DOHH2 (cell line): ENCODE results near the gene PSPH.

Experiments
- H3F3A ChIP-seq: fragments of 200-600 bp; sonication (generic), shearing (Covaris generic); 2 replicates; pipeline ENCODE4 v1.6.0; 2016; ENCODE audit warnings: antibody characterized with exemption, mild to moderate bottlenecking; ENCODE audit not compliant: control insufficient read depth, insufficient read depth
- H3K27ac ChIP-seq: fragments of 200-600 bp; sonication (generic); 2 replicates; pipeline ENCODE4 v1.5.1; 2014; ENCODE audit warnings: low read depth, mild to moderate bottlenecking, low read length, moderate library complexity
- H3K27me3 ChIP-seq: fragments of 200-600 bp; sonication (generic); 2 replicates; pipeline ENCODE4 v1.6.1; 2014; ENCODE audit warnings: mild to moderate bottlenecking, low read length, mixed read lengths; ENCODE audit not compliant: control insufficient read depth
- H3K36me3 ChIP-seq: fragments of 200-600 bp; sonication (generic); 2 replicates; pipeline ENCODE4 v1.6.1; 2014; ENCODE audit warnings: mild to moderate bottlenecking, low read length, moderate library complexity, mixed read lengths; ENCODE audit not compliant: control insufficient read depth
- H3K4me1 ChIP-seq: fragments of 200-600 bp; sonication (generic); 2 replicates; pipeline ENCODE4 v1.6.1; 2014; ENCODE audit warnings: mild to moderate bottlenecking, low read length, mixed read lengths; ENCODE audit not compliant: control insufficient read depth
- H3K4me2 ChIP-seq: fragments of 200-600 bp; sonication (generic); 2 replicates; pipeline ENCODE4 v1.6.0; 2014; ENCODE audit warnings: mild to moderate bottlenecking, low read length, moderate library complexity
- H3K4me3 ChIP-seq: fragments of 200-600 bp; sonication (generic); 2 replicates; pipeline ENCODE4 v1.5.1; 2014; ENCODE audit warnings: mild to moderate bottlenecking, low read length, mixed read lengths
- H3K79me2 ChIP-seq: fragments of 200-600 bp; sonication (generic); 2 replicates; pipeline ENCODE4 v1.6.1; 2014; ENCODE audit warnings: mild to moderate bottlenecking, low read length, mixed read lengths; ENCODE audit not compliant: control insufficient read depth
- H3K9me2 ChIP-seq: fragments of 200-600 bp; sonication (generic); replicated peaks from 2 replicates; pipeline ENCODE4 v1.6.1; 2014; ENCODE audit warnings: mild to moderate bottlenecking, low read length, mixed read lengths; ENCODE audit not compliant: control insufficient read depth
- H3K9me3 ChIP-seq: fragments of 200-600 bp; sonication (generic); 2 replicates; pipeline ENCODE4 v1.6.1; 2014; ENCODE audit warnings: antibody characterized with exemption, low read length, mixed read lengths; ENCODE audit not compliant: control insufficient read depth, insufficient read depth
- H4K20me1 ChIP-seq: fragments of 200-600 bp; sonication (generic); 2 replicates; pipeline ENCODE4 v1.6.0; 2014; ENCODE audit warnings: low read depth, mild to moderate bottlenecking, antibody characterized with exemption, low read length, moderate library complexity; ENCODE audit not compliant: control insufficient read depth, insufficient read depth
- CTCF ChIP-seq: fragments of 200-600 bp; sonication (generic); IDR thresholded peaks from one replicate; pipeline ENCODE4 v1.5.1; 2014; ENCODE audit warnings: antibody characterized with exemption, mild to moderate bottlenecking, low read depth, low read length; ENCODE audit not compliant: poor library complexity, severe bottlenecking
- EZH2phosphoT487 ChIP-seq: fragments of 200-600 bp; sonication (generic); IDR thresholded peaks from 2 replicates; pipeline ENCODE4 v1.6.1; 2017; ENCODE audit warnings: borderline replicate concordance, mild to moderate bottlenecking, antibody characterized with exemption, low read length, moderate library complexity, mixed read lengths

The PSPH gene

GRCh38 chr7:56007891-56008290 lies 43.4 kb downstream of the PSPH start:
- no peak overlapping the region for H3K4me2 ChIP-seq
- no peaks in the 10 kb centered on the region for H4K20me1 ChIP-seq
- no peaks in the 10 kb centered on the region for H3K27me3 ChIP-seq

GRCh38 chr7:56007167-56007652 lies 44.0 kb downstream of the PSPH start:
- no peak overlapping the region for H3K4me2 ChIP-seq

More at GRCh38 chr7:56007891-56008290, 43.4 kb downstream of the PSPH start:
- peaks cover 8% of the 10 kb centered on the region for H3K36me3 ChIP-seq
- H3K9me3 ChIP-seq: no peaks in the 10 kb centered on the region
- no peak overlapping the region for H3K27ac ChIP-seq
- H3K9me2 ChIP-seq: no peaks in the 10 kb centered on the region
- H3K4me1 ChIP-seq: no peaks in the 10 kb centered on the region
- TF ChIP-seq CTCF: no peak
- H3K79me2 ChIP-seq: no peaks in the 10 kb centered on the region
- no peak overlapping the region for H3K4me3 ChIP-seq
- no peaks in the 10 kb centered on the region for H3F3A ChIP-seq

GRCh38 chr7:56003749-56004148 lies 47.5 kb downstream of the PSPH start:
- H3K36me3 ChIP-seq: peaks cover 2% of the 10 kb centered on the region; the same call in 1 of the 2 replicates
- no peak overlapping the region for H3K27ac ChIP-seq
- no peak overlapping the region for H3K4me2 ChIP-seq
- no peaks in the 10 kb centered on the region for H3K9me3 ChIP-seq
- TF ChIP-seq CTCF (no peak), EZH2phosphoT487 (no peak)
- no peaks in the 10 kb centered on the region for H4K20me1 ChIP-seq
- no peaks in the 10 kb centered on the region for H3K79me2 ChIP-seq
- no peak overlapping the region for H3K4me3 ChIP-seq
- no peaks in the 10 kb centered on the region for H3K9me2 ChIP-seq
- 0 out of 2 replicates have a peak, but pooled peaks cover 2% of the 10 kb centered on the region for H3F3A ChIP-seq
- H3K27me3 ChIP-seq: no peaks in the 10 kb centered on the region
- no peaks in the 10 kb centered on the region for H3K4me1 ChIP-seq

More at GRCh38 chr7:56007167-56007652, 44.0 kb downstream of the PSPH start:
- H3K36me3 ChIP-seq: peaks cover 8% of the 10 kb centered on the region
- no peaks in the 10 kb centered on the region for H3K9me3 ChIP-seq
- no peak for TF ChIP-seq EZH2phosphoT487
- TF ChIP-seq CTCF: no peak
- H3K27me3 ChIP-seq: no peaks in the 10 kb centered on the region
- H3K27ac ChIP-seq: no peak overlapping the region
- no peaks in the 10 kb centered on the region for H3K9me2 ChIP-seq
- H3F3A ChIP-seq: no peaks in the 10 kb centered on the region
- no peaks in the 10 kb centered on the region for H3K79me2 ChIP-seq
- H4K20me1 ChIP-seq: no peaks in the 10 kb centered on the region
- H3K4me3 ChIP-seq: no peak overlapping the region
- no peaks in the 10 kb centered on the region for H3K4me1 ChIP-seq
